Measurements from ENCODE around the gene PAX7.

Gene PAX7

DNA sequence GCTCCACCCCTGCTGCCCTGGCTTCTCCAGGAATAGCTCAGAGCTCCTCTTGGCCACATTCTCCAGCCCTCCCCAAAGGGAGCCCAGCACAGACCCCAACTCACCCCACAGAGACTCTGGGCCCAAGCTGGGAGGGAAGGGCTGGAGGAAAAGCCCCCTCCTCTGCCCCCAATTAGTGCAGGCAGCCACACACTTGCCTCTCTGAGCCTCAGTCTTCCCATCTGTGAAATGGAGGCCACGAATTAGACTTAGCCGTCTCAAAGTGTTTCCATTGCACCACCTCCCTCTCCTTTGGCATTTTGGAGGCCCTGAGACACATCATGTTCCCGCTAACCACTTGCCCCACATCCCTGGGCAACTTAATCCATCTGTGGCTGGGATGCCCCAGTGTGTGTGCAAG is 108.0 kb downstream of the PAX7 start:
- TF ChIP-seq SIN3A (IDR thresholded peaks at IDR 0.05; ENCODE audit: borderline replicate concordance, insufficient read depth, low read length) (no peak), FOXP2 (optimal IDR thresholded peaks at IDR 0.05; ENCODE audit: borderline replicate concordance, extremely low read depth, extremely low read length, insufficient read depth) (no peak), POLR2AphosphoS5 (IDR thresholded peaks at IDR 0.05; ENCODE audit: low read depth, low read length) (no peak), TAF1 (IDR thresholded peaks at IDR 0.05; ENCODE audit: borderline replicate concordance, insufficient read depth, low read length) (no peak)
- TF ChIP-seq, protein P1, sequence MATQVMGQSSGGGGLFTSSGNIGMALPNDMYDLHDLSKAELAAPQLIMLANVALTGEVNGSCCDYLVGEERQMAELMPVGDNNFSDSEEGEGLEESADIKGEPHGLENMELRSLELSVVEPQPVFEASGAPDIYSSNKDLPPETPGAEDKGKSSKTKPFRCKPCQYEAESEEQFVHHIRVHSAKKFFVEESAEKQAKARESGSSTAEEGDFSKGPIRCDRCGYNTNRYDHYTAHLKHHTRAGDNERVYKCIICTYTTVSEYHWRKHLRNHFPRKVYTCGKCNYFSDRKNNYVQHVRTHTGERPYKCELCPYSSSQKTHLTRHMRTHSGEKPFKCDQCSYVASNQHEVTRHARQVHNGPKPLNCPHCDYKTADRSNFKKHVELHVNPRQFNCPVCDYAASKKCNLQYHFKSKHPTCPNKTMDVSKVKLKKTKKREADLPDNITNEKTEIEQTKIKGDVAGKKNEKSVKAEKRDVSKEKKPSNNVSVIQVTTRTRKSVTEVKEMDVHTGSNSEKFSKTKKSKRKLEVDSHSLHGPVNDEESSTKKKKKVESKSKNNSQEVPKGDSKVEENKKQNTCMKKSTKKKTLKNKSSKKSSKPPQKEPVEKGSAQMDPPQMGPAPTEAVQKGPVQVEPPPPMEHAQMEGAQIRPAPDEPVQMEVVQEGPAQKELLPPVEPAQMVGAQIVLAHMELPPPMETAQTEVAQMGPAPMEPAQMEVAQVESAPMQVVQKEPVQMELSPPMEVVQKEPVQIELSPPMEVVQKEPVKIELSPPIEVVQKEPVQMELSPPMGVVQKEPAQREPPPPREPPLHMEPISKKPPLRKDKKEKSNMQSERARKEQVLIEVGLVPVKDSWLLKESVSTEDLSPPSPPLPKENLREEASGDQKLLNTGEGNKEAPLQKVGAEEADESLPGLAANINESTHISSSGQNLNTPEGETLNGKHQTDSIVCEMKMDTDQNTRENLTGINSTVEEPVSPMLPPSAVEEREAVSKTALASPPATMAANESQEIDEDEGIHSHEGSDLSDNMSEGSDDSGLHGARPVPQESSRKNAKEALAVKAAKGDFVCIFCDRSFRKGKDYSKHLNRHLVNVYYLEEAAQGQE (IDR thresholded peaks at IDR 0.05; ENCODE audit: insufficient read depth in 1 of 2, low read depth in 2 of 2, low read length in 2 of 2), result no peak

DNA sequence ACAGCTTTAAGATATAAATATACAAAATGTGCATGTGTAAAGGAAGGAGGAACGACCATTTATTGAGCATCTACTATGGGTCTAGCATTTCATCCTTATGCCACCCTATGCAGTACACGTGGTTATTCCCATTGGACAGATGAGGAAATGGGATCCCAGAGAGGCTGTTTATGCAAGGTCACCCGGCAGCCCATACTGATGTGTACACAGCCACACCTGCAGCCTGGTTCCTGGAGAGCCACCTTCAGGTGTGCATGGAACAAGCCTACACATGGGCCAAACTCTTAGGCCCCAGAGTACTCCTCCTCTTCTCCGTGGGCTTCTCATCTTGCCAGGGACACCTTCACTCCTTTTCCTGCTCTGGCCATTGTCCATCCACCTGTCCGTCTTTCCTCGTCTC is 108.8 kb downstream of the PAX7 start:
- TF ChIP-seq, protein P1 (IDR thresholded peaks at IDR 0.05; ENCODE audit: insufficient read depth in 1 of 2, low read depth in 2 of 2, low read length in 2 of 2), result no peak
- TF ChIP-seq TAF1 (IDR thresholded peaks at IDR 0.05; ENCODE audit: borderline replicate concordance, insufficient read depth, low read length), result no peak
- TF ChIP-seq SIN3A (IDR thresholded peaks at IDR 0.05; ENCODE audit: borderline replicate concordance, insufficient read depth, low read length), result no peak
- no peak for TF ChIP-seq POLR2AphosphoS5 (IDR thresholded peaks at IDR 0.05; ENCODE audit: low read depth, low read length)
- TF ChIP-seq FOXP2 (optimal IDR thresholded peaks at IDR 0.05; ENCODE audit: borderline replicate concordance, extremely low read depth, extremely low read length, insufficient read depth), result no peak

DNA sequence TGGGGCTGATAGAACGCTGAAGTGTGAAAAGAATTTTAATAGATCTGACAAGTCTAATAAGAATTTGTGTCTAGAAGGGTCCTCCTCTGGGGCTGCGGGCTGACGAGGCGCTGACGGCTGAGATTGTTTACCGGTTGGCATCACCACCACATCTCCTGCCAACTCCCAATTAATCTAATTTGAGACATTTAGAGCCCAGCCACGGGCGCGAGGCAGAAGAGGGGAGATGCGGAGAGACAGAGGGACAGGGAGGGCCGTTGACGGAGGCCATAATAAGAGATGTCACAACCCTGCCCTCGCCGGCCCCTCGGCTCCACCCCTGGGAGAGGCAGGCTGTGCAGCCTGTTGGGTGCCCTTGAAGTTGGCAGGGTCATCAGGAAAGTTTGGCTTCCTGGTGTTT is 109.3 kb downstream of the PAX7 start:
- TF ChIP-seq, protein P1 (IDR thresholded peaks at IDR 0.05; ENCODE audit: insufficient read depth in 1 of 2, low read depth in 2 of 2, low read length in 2 of 2), result no peak
- no peak for TF ChIP-seq SIN3A (IDR thresholded peaks at IDR 0.05; ENCODE audit: borderline replicate concordance, insufficient read depth, low read length)
- no peak for TF ChIP-seq POLR2AphosphoS5 (IDR thresholded peaks at IDR 0.05; ENCODE audit: low read depth, low read length)

DNA sequence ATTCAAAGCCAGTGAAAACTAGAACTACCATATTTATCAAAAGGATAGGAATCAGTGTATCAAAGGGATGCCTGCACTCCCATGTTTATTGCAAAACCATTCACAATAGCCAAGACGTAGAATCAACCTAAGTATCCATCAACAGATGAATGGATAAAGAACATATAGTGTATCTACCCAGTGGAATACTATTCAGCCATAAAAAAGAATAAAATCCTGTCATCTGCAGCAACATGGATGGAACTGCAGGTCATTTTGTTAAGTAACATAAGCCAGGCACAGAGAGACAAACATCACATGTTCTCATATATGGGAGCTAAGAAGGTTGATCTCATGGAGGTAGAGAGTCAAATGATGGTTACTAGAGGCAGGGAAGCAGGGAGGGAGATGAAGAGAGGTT is 110.0 kb downstream of the PAX7 start:
- TF ChIP-seq, protein P1 (IDR thresholded peaks at IDR 0.05; ENCODE audit: insufficient read depth in 1 of 2, low read depth in 2 of 2, low read length in 2 of 2), result no peak
- TF ChIP-seq POLR2AphosphoS5 (IDR thresholded peaks at IDR 0.05; ENCODE audit: low read depth, low read length) (no peak), FOXP2 (optimal IDR thresholded peaks at IDR 0.05; ENCODE audit: borderline replicate concordance, extremely low read depth, extremely low read length, insufficient read depth) (no peak), TAF1 (IDR thresholded peaks at IDR 0.05; ENCODE audit: borderline replicate concordance, insufficient read depth, low read length) (no peak), SIN3A (IDR thresholded peaks at IDR 0.05; ENCODE audit: borderline replicate concordance, insufficient read depth, low read length) (no peak)

DNA sequence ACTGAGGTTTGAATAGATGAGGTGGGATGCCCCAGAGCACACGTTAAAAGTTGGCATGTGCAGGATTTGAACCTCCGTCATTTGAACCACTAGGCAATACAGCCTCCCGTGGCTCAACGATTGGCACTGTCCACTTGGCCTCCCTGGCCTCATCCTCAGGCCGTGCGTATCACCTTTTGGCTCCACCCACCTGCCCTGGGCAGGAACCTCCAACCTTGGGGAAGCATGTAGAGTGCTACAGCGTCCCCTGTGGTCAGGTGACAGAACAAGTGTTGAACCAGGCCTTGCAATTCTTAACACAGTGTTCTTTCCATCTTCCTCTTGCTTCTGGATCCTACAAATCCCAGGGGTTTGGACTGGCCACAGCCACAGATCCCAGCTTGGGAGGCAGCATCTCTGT is 112.6 kb downstream of the PAX7 start:
- TF ChIP-seq TAF1 (IDR thresholded peaks at IDR 0.05; ENCODE audit: borderline replicate concordance, insufficient read depth, low read length) (no peak), FOXP2 (optimal IDR thresholded peaks at IDR 0.05; ENCODE audit: borderline replicate concordance, extremely low read depth, extremely low read length, insufficient read depth) (no peak)

Measured in PFSK-1 (cell line).